ENCODE measurements around the gene LBHD1. TPM values are rescaled to one million over a fixed set of nuclear protein-coding genes. Genes with fewer than 3 reads are reported as not detected.

Gene LBHD1
- total RNA-seq, 1 experiment from 2014 or later, result 10.4 TPM

DNA sequence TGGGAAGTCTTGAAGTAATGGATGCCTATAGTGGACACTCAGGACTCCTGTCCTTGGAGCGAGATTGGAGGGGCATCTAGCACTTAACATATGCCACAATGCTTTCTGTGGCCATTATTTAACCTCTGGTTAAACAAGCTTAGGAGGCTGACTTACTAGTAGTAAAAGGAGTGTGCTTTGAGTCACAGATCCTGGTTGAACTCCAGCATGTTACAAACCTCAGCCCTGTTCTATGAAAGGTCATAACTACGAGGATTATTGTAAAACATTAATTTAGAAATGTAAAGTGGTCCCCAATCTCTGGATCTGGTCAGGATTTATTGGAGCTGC, 1.1 kb upstream of the LBHD1 start:
- H3K27ac Mint-ChIP-seq, result no peak overlapping the region
- Histone ChIP-seq H4K5ac (ENCODE audit: insufficient read length, low read depth, low read length) (no peak overlapping the region), H3K4me2 (ENCODE audit: insufficient read depth, insufficient read length, low read length) (peak overlapping the region; percentile 83), H3K27ac (ENCODE audit: insufficient read length, low read depth, low read length) (no peak overlapping the region), H3K56ac (ENCODE audit: insufficient read length, low read depth, low read length) (no peak overlapping the region), H2BK15ac (ENCODE audit: low read depth, low read length) (no peak overlapping the region), H3K79me1 (ENCODE audit: insufficient read depth, low read depth, low read length, poor library complexity, severe bottlenecking) (no peaks in the 10 kb centered on the region), H3K4me1 (ENCODE audit: insufficient read depth, low read length) (no peaks in the 10 kb centered on the region), H3K9ac (ENCODE audit: extremely low read depth, insufficient read length, low read length) (no peak overlapping the region), H4K20me1 (ENCODE audit: control insufficient read depth, insufficient read depth, insufficient read length) (no peaks in the 10 kb centered on the region), H4K8ac (replicated peaks; ENCODE audit: insufficient read length, low read depth, low read length) (no peak overlapping the region), H3T11ph (ENCODE audit: low read length) (no peak overlapping the region), H2BK5ac (ENCODE audit: insufficient read length, low read length) (no peak overlapping the region), H2BK20ac (ENCODE audit: low read depth, low read length, poor library complexity, severe bottlenecking) (no peak overlapping the region), H3K23me2 (ENCODE audit: insufficient read length, low read depth, low read length, poor library complexity, severe bottlenecking) (peaks cover 6% of the 10 kb centered on the region), H2BK12ac (ENCODE audit: insufficient read length, low read depth, low read length) (no peak overlapping the region), H3K14ac (ENCODE audit: insufficient read depth, low read length) (no peak overlapping the region), H2AK5ac (ENCODE audit: insufficient read length, low read length) (no peak overlapping the region), H2AFZ (ENCODE audit: low read length) (no peak overlapping the region), H4K91ac (ENCODE audit: insufficient read length, low read depth, low read length) (no peak overlapping the region), H3K4ac (ENCODE audit: low read depth, low read length) (no peak overlapping the region), H2BK120ac (ENCODE audit: low read depth, low read length, poor library complexity, severe bottlenecking) (no peak overlapping the region), H3K27me3 (ENCODE audit: insufficient read depth, low read length) (no peaks in the 10 kb centered on the region), H3K18ac (ENCODE audit: insufficient read length, low read depth, low read length) (no peak overlapping the region), H3K23ac (ENCODE audit: insufficient read length, low read depth, low read length) (no peak overlapping the region), H3K9me3 (ENCODE audit: control insufficient read depth, low read depth, low read length) (no peaks in the 10 kb centered on the region), H3K79me2 (ENCODE audit: insufficient read depth, low read length) (no peaks in the 10 kb centered on the region)
- H3K4me3 Mint-ChIP-seq, result peak overlapping the region; percentile 92 to 99; a peak in 4 of 5 replicates
- no peak for DNase-seq
- no CpG with 5 or more reads among the region's 2 CpGs for WGBS (ENCODE audit: extremely low coverage, insufficient read length, low lambda C conversion rate)
- no peaks in the 10 kb centered on the region; the same call in 1 of the 2 replicates for H3K27me3 Mint-ChIP-seq (ENCODE audit: low read depth)
- peaks cover 16 to 52% (median 43%) of the 10 kb centered on the region in 3 experiments; a peak in 6 of 7 replicates for H3K36me3 Mint-ChIP-seq (ENCODE audit: insufficient read depth in 1 of 3, low read depth in 3 of 3)
- peaks cover 24 to 31% of the 10 kb centered on the region in 2 experiments for H3K4me1 Mint-ChIP-seq
- TF ChIP-seq, protein P1, sequence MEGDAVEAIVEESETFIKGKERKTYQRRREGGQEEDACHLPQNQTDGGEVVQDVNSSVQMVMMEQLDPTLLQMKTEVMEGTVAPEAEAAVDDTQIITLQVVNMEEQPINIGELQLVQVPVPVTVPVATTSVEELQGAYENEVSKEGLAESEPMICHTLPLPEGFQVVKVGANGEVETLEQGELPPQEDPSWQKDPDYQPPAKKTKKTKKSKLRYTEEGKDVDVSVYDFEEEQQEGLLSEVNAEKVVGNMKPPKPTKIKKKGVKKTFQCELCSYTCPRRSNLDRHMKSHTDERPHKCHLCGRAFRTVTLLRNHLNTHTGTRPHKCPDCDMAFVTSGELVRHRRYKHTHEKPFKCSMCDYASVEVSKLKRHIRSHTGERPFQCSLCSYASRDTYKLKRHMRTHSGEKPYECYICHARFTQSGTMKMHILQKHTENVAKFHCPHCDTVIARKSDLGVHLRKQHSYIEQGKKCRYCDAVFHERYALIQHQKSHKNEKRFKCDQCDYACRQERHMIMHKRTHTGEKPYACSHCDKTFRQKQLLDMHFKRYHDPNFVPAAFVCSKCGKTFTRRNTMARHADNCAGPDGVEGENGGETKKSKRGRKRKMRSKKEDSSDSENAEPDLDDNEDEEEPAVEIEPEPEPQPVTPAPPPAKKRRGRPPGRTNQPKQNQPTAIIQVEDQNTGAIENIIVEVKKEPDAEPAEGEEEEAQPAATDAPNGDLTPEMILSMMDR (conservative IDR thresholded peaks at IDR 0.05), result no peak
- H3K9me3 Mint-ChIP-seq, result no peaks in the 10 kb centered on the region

Data from H9 (cell line).